ENCODE results near the gene FUOM.

Gene FUOM

GRCh38 chr10:133312769-133313145 is 45.1 kb downstream of the FUOM start:
- Histone ChIP-seq H3K27ac (ENCODE audit: low read depth, low read length) (no peak overlapping the region), H3K9ac (ENCODE audit: low read length) (no peak overlapping the region)

GRCh38 chr10:133312016-133312768 is 45.6 kb downstream of the FUOM start:
- no peak overlapping the region for H3K9ac ChIP-seq (ENCODE audit: low read length)
- H3K4me3 ChIP-seq (ENCODE audit: low read length) = no peak overlapping the region
- H3K4me1 ChIP-seq (ENCODE audit: control insufficient read depth, insufficient read depth, low read length) = peaks cover 8% of the 10 kb centered on the region
- H3K36me3 ChIP-seq (ENCODE audit: control insufficient read depth, insufficient read depth, low read length) = peaks cover 12% of the 10 kb centered on the region
- H3K27me3 ChIP-seq (ENCODE audit: control insufficient read depth, insufficient read depth, low read length) = no peaks in the 10 kb centered on the region
- H3K27ac ChIP-seq (ENCODE audit: low read depth, low read length) = no peak overlapping the region

More at GRCh38 chr10:133312769-133313145, 45.1 kb downstream of the FUOM start:
- peaks cover 12% of the 10 kb centered on the region for H3K36me3 ChIP-seq (ENCODE audit: control insufficient read depth, insufficient read depth, low read length)
- H3K27me3 ChIP-seq (ENCODE audit: control insufficient read depth, insufficient read depth, low read length) = no peaks in the 10 kb centered on the region
- no peak overlapping the region for H3K4me3 ChIP-seq (ENCODE audit: low read length)
- H3K4me1 ChIP-seq (ENCODE audit: control insufficient read depth, insufficient read depth, low read length) = peaks cover 4% of the 10 kb centered on the region

- no peak overlapping the region for H3K9ac ChIP-seq (ENCODE audit: low read length)
- H3K27me3 ChIP-seq (ENCODE audit: control insufficient read depth, insufficient read depth, low read length) = no peaks in the 10 kb centered on the region
Measured at GRCh38 chr10:133311570-133311969, 46.2 kb downstream of the FUOM start.

GRCh38 chr10:133310789-133311188 is 47.0 kb downstream of the FUOM start:
- no peak overlapping the region for H3K27ac ChIP-seq (ENCODE audit: low read depth, low read length)
- peaks cover 12% of the 10 kb centered on the region for H3K36me3 ChIP-seq (ENCODE audit: control insufficient read depth, insufficient read depth, low read length)
- H3K4me1 ChIP-seq (ENCODE audit: control insufficient read depth, insufficient read depth, low read length) = peaks cover 8% of the 10 kb centered on the region
- no peaks in the 10 kb centered on the region for H3K27me3 ChIP-seq (ENCODE audit: control insufficient read depth, insufficient read depth, low read length)
- no peak overlapping the region for H3K4me3 ChIP-seq (ENCODE audit: low read length)
- no peak overlapping the region for H3K9ac ChIP-seq (ENCODE audit: low read length)

More at GRCh38 chr10:133311570-133311969, 46.2 kb downstream of the FUOM start:
- no peak overlapping the region for H3K27ac ChIP-seq (ENCODE audit: low read depth, low read length)
- no peak overlapping the region for H3K4me3 ChIP-seq (ENCODE audit: low read length)
- H3K36me3 ChIP-seq (ENCODE audit: control insufficient read depth, insufficient read depth, low read length) = peaks cover 12% of the 10 kb centered on the region
- peaks cover 8% of the 10 kb centered on the region for H3K4me1 ChIP-seq (ENCODE audit: control insufficient read depth, insufficient read depth, low read length)

GRCh38 chr10:133310399-133310755 is 47.4 kb downstream of the FUOM start:
- no peak overlapping the region for H3K9ac ChIP-seq (ENCODE audit: low read length)
- peaks cover 8% of the 10 kb centered on the region for H3K4me1 ChIP-seq (ENCODE audit: control insufficient read depth, insufficient read depth, low read length)
- H3K4me3 ChIP-seq (ENCODE audit: low read length) = no peak overlapping the region
- H3K27me3 ChIP-seq (ENCODE audit: control insufficient read depth, insufficient read depth, low read length) = no peaks in the 10 kb centered on the region
- H3K36me3 ChIP-seq (ENCODE audit: control insufficient read depth, insufficient read depth, low read length) = peaks cover 12% of the 10 kb centered on the region
- no peak overlapping the region for H3K27ac ChIP-seq (ENCODE audit: low read depth, low read length)

DNA sequence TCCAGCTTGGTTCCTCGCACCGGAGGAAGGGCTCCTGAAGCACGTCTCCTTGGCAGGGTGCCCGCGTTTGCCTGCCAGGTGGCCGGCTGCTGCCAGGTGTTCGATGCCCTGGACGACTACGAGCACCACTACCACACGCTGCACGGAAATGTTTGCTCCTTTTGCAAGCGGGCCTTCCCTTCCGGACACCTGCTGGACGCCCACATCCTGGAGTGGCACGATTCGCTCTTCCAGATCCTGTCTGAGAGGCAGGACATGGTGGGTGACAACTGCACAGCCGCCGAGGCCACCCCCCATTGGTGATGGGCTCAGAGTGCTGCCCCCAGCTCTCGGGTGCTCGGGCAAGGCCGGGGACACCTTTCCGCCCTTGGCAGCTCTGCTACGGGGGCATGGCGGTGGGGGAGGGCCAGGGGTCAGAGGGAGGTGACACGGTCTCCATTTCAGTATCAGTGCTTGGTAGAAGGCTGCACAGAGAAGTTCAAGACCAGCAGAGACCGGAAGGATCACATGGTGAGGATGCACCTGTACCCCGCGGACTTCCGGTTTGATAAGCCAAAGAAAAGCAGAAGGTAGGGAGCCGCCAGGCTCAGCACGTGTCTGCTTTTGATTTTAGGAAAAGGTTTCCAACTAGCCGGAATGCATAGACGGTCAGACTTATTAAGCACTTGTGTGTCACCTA is 48.0 kb downstream of the FUOM start:
- no peaks in the 10 kb centered on the region for H3K27me3 ChIP-seq (ENCODE audit: control insufficient read depth, insufficient read depth, low read length)
- peak overlapping the region; percentile 60 for H3K4me3 ChIP-seq (ENCODE audit: low read length)
- H3K4me1 ChIP-seq (ENCODE audit: control insufficient read depth, insufficient read depth, low read length) = peaks cover 8% of the 10 kb centered on the region
- no peak overlapping the region for H3K9ac ChIP-seq (ENCODE audit: low read length)
- no peak overlapping the region for H3K27ac ChIP-seq (ENCODE audit: low read depth, low read length)
- H3K36me3 ChIP-seq (ENCODE audit: control insufficient read depth, insufficient read depth, low read length) = peaks cover 12% of the 10 kb centered on the region

DNA sequence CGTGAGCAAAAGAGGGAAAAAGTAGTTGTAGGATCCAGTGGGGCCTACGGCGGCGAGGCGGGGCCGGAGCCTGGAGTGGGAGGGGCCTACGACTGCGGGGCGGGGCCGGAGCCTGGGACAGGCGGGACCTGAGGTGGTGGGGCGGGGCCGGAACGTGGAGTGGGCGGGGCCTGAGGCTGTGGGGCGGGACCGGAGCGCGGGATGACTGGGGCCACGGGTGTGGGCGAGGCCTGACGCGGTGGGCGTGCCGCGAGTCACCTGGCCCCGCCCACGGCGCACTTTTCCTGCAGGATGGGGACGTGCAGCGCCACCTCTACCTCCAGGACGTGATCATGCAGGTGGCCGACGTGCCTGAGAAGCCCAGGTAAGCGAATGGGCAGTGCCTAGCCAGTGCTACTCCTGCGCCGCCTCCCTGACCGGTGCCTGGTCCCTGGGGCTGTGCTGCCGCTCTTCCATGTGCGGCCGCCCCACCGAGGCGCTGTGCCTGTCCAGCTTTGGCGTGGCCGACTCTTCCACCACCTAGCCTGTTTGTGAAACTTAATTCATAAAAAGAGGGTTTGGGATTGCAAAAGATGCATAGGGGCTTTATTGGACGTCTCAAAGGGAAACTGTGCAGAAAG is 48.6 kb downstream of the FUOM start:
- Histone ChIP-seq H3K36me3 (ENCODE audit: control insufficient read depth, insufficient read depth, low read length) (peaks cover 12% of the 10 kb centered on the region), H3K4me1 (ENCODE audit: control insufficient read depth, insufficient read depth, low read length) (peaks cover 8% of the 10 kb centered on the region), H3K27me3 (ENCODE audit: control insufficient read depth, insufficient read depth, low read length) (no peaks in the 10 kb centered on the region), H3K27ac (ENCODE audit: low read depth, low read length) (peak overlapping the region; percentile 90), H3K9ac (ENCODE audit: low read length) (no peak overlapping the region), H3K4me3 (ENCODE audit: low read length) (peak overlapping the region; percentile 70)

- H3K36me3 ChIP-seq (ENCODE audit: control insufficient read depth, insufficient read depth, low read length) = peaks cover 12% of the 10 kb centered on the region
- H3K4me3 ChIP-seq (ENCODE audit: low read length) = peak within 1 kb of the TSS; percentile 70
- peak within 1 kb of the TSS; percentile 90 for H3K27ac ChIP-seq (ENCODE audit: low read depth, low read length)
- H3K9ac ChIP-seq (ENCODE audit: low read length) = peak within 1 kb of the TSS; percentile 76
- peaks cover 8% of the 10 kb centered on the region for H3K4me1 ChIP-seq (ENCODE audit: control insufficient read depth, insufficient read depth, low read length)
- H3K27me3 ChIP-seq (ENCODE audit: control insufficient read depth, insufficient read depth, low read length) = no peaks in the 10 kb centered on the region
Measured at GRCh38 chr10:133308421-133309099, 49.3 kb downstream of the FUOM start, which contains the start of the genes TUBGCP2 and ZNF511. TUBGCP2 (minus strand) TSS chr10:133308872; CDS start chr10:133302941, 5,931 bp downstream. ZNF511 (plus strand) TSS chr10:133308914; CDS start chr10:133308944, 30 bp downstream.

DNA sequence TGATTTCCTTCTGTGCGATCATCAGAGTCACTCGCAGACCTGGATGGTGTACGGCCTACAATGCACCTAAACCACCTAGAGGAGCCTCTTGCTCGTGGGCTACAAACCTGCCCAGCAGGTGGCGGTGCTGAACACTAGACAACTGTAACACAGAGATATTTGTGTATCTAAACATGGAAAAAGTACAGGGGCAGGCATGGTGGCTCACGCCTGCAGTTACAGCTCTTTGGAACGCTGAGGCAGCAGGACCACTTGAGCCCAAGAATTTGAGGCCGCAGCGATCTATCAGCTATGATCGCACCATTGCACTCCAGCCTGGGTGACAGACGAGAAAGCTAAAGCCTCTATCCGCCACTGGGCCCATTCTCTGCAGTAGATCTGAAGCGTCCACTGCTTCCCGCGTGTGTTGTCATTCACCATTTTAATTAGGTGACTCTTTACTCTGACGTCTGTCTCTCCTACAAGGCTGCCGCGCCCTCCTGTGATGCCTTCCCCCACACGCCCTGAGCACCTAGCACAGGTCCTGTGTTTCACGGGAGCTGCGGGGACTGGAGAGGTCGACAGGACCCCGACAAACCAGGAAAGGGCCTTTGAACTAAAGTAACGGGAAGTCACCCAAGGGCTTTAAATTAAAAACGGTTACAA is 49.9 kb downstream of the FUOM start:
- peak overlapping the region; percentile 70 for H3K4me3 ChIP-seq (ENCODE audit: low read length)
- H3K27ac ChIP-seq (ENCODE audit: low read depth, low read length) = peak overlapping the region; percentile 90
- H3K27me3 ChIP-seq (ENCODE audit: control insufficient read depth, insufficient read depth, low read length) = no peaks in the 10 kb centered on the region
- peak overlapping the region; percentile 76 for H3K9ac ChIP-seq (ENCODE audit: low read length)
- H3K4me1 ChIP-seq (ENCODE audit: control insufficient read depth, insufficient read depth, low read length) = peaks cover 8% of the 10 kb centered on the region
- peaks cover 10% of the 10 kb centered on the region for H3K36me3 ChIP-seq (ENCODE audit: control insufficient read depth, insufficient read depth, low read length)

- Histone ChIP-seq H3K4me3 (ENCODE audit: low read length) (no peak overlapping the region), H3K9ac (ENCODE audit: low read length) (no peak overlapping the region), H3K4me1 (ENCODE audit: control insufficient read depth, insufficient read depth, low read length) (peaks cover 8% of the 10 kb centered on the region), H3K27me3 (ENCODE audit: control insufficient read depth, insufficient read depth, low read length) (no peaks in the 10 kb centered on the region), H3K36me3 (ENCODE audit: control insufficient read depth, insufficient read depth, low read length) (peaks cover 9% of the 10 kb centered on the region), H3K27ac (ENCODE audit: low read depth, low read length) (no peak overlapping the region)
Measured at GRCh38 chr10:133306941-133307379, 50.9 kb downstream of the FUOM start.

DNA sequence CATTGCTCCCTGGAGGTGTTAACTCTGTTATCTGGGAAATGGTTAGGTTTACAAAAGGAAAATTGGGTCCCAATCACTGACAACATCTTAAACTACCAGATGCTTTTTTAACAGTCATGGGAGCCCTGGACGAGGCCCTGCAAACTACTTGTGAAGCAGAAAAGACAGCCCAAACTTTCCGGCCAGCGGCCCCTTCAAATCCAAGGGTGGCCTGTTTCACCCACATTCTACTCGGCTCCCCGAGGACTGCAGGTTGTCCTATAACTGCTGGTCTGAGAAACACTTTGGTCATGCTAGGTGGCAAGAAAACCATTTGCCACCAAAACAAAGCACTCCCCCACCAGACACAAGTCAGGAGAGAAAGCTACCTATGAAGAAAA is 51.7 kb downstream of the FUOM start:
- Histone ChIP-seq H3K9ac (ENCODE audit: low read length) (no peak overlapping the region), H3K4me1 (ENCODE audit: control insufficient read depth, insufficient read depth, low read length) (peaks cover 8% of the 10 kb centered on the region), H3K27me3 (ENCODE audit: control insufficient read depth, insufficient read depth, low read length) (no peaks in the 10 kb centered on the region), H3K27ac (ENCODE audit: low read depth, low read length) (no peak overlapping the region), H3K4me3 (ENCODE audit: low read length) (no peak overlapping the region), H3K36me3 (ENCODE audit: control insufficient read depth, insufficient read depth, low read length) (peaks cover 8% of the 10 kb centered on the region)
